ENCODE measurements around the gene OR5C1.
A peak's percentile ranks its signal among the peaks of the same experiment; 100 is the strongest.
"Not testable (repeated sequence)": the region's sequence is repeated elsewhere in the genome, so short reads cannot be mapped to it uniquely, and the experiment has no call there.

Gene OR5C1

GRCh38 chr9:122807271-122807900, 18.7 kb downstream of the OR5C1 start:
- Histone ChIP-seq H3K27ac (replicated peaks) (no peak overlapping the region), H3K27me3 (ENCODE audit: insufficient read depth, poor library complexity, severe bottlenecking) (no peaks in the 10 kb centered on the region), H3K4me3 (replicated peaks; ENCODE audit: insufficient read depth, low read length) (no peak overlapping the region)
- no peak for TF ChIP-seq GABPA (IDR thresholded peaks at IDR 0.05; ENCODE audit: low read depth)
- TF ChIP-seq, protein P1, sequence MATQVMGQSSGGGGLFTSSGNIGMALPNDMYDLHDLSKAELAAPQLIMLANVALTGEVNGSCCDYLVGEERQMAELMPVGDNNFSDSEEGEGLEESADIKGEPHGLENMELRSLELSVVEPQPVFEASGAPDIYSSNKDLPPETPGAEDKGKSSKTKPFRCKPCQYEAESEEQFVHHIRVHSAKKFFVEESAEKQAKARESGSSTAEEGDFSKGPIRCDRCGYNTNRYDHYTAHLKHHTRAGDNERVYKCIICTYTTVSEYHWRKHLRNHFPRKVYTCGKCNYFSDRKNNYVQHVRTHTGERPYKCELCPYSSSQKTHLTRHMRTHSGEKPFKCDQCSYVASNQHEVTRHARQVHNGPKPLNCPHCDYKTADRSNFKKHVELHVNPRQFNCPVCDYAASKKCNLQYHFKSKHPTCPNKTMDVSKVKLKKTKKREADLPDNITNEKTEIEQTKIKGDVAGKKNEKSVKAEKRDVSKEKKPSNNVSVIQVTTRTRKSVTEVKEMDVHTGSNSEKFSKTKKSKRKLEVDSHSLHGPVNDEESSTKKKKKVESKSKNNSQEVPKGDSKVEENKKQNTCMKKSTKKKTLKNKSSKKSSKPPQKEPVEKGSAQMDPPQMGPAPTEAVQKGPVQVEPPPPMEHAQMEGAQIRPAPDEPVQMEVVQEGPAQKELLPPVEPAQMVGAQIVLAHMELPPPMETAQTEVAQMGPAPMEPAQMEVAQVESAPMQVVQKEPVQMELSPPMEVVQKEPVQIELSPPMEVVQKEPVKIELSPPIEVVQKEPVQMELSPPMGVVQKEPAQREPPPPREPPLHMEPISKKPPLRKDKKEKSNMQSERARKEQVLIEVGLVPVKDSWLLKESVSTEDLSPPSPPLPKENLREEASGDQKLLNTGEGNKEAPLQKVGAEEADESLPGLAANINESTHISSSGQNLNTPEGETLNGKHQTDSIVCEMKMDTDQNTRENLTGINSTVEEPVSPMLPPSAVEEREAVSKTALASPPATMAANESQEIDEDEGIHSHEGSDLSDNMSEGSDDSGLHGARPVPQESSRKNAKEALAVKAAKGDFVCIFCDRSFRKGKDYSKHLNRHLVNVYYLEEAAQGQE (IDR thresholded peaks at IDR 0.05; ENCODE audit: insufficient replicate concordance, low read depth): no peak
- TF ChIP-seq POLR2AphosphoS5 (IDR thresholded peaks at IDR 0.05; ENCODE audit: low read depth): no peak
- TF ChIP-seq, protein P2, sequence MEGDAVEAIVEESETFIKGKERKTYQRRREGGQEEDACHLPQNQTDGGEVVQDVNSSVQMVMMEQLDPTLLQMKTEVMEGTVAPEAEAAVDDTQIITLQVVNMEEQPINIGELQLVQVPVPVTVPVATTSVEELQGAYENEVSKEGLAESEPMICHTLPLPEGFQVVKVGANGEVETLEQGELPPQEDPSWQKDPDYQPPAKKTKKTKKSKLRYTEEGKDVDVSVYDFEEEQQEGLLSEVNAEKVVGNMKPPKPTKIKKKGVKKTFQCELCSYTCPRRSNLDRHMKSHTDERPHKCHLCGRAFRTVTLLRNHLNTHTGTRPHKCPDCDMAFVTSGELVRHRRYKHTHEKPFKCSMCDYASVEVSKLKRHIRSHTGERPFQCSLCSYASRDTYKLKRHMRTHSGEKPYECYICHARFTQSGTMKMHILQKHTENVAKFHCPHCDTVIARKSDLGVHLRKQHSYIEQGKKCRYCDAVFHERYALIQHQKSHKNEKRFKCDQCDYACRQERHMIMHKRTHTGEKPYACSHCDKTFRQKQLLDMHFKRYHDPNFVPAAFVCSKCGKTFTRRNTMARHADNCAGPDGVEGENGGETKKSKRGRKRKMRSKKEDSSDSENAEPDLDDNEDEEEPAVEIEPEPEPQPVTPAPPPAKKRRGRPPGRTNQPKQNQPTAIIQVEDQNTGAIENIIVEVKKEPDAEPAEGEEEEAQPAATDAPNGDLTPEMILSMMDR (IDR thresholded peaks at IDR 0.05; ENCODE audit: insufficient read depth, low read length): no peak
- TF ChIP-seq SPI1 (IDR thresholded peaks at IDR 0.05; ENCODE audit: borderline replicate concordance, low read depth): no peak
- no peak for DNase-seq (ENCODE audit: low read depth in 1 of 2, low spot score in 1 of 2)

DNA sequence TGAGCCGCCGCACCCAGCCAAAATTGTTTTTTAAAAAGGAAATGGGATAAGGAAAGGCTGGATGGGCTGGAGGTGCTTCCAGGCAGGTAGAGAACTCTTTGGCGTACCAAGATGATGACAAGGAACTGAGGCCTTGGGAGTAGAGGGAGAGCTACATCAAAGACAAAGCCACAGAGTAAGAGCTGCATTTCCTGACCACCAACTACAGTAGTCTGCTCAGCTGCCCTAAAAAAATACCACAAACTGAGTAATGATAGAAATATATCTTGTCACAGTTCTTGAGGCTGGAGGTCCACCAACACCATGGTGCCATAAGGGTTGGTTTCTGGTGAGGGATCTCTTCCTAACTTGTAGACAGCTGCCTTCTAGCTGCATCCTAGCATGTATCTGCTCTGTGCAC, 19.4 kb downstream of the OR5C1 start:
- H3K27me3 ChIP-seq (ENCODE audit: insufficient read depth, poor library complexity, severe bottlenecking): no peaks in the 10 kb centered on the region
- H3K27ac ChIP-seq (replicated peaks): no peak overlapping the region
- TF ChIP-seq, protein P1 (IDR thresholded peaks at IDR 0.05; ENCODE audit: insufficient replicate concordance, low read depth): no peak
- TF ChIP-seq, protein P2 (IDR thresholded peaks at IDR 0.05; ENCODE audit: insufficient read depth, low read length): no peak
- TF ChIP-seq SPI1 (IDR thresholded peaks at IDR 0.05; ENCODE audit: borderline replicate concordance, low read depth) (no peak), POLR2AphosphoS5 (IDR thresholded peaks at IDR 0.05; ENCODE audit: low read depth) (no peak), GABPA (IDR thresholded peaks at IDR 0.05; ENCODE audit: low read depth) (no peak)
- no peak for DNase-seq (ENCODE audit: low read depth in 1 of 2, low spot score in 1 of 2)
- H3K4me3 ChIP-seq (replicated peaks; ENCODE audit: insufficient read depth, low read length): no peak overlapping the region

GRCh38 chr9:122809261-122809660, 20.5 kb downstream of the OR5C1 start:
- not testable (repeated sequence) for H3K4me3 ChIP-seq (replicated peaks; ENCODE audit: insufficient read depth, low read length); DNase-seq (ENCODE audit: low read depth in 1 of 2, low spot score in 1 of 2); H3K27ac ChIP-seq (replicated peaks); H3K27me3 ChIP-seq (ENCODE audit: insufficient read depth, poor library complexity, severe bottlenecking)

GRCh38 chr9:122810306-122810946, 21.7 kb downstream of the OR5C1 start:
- peak; percentile 35 to 67 for DNase-seq (ENCODE audit: low read depth in 1 of 2, low spot score in 1 of 2)
- H3K27ac ChIP-seq (replicated peaks): no peak overlapping the region
- TF ChIP-seq, protein P2 (IDR thresholded peaks at IDR 0.05; ENCODE audit: insufficient read depth, low read length): peak; percentile 43
- TF ChIP-seq, protein P1 (IDR thresholded peaks at IDR 0.05; ENCODE audit: insufficient replicate concordance, low read depth): no peak
- no peak overlapping the region for H3K4me3 ChIP-seq (replicated peaks; ENCODE audit: insufficient read depth, low read length)
- H3K27me3 ChIP-seq (ENCODE audit: insufficient read depth, poor library complexity, severe bottlenecking): no peaks in the 10 kb centered on the region

Measured in HL-60 (cell line).